Activated CD4-positive, alpha-beta T cell treated with anti-CD3 and anti-CD28 coated beads for 24 hours (primary cell): ENCODE data around the gene CEND1.

Experiments used
- DNase-seq, 2 donors: peaks; one replicate each; pipeline ENCODE4 v3.0.0-alpha.2; 2020; ENCODE audit warnings: low read depth in 2 of 2

CEND1 gene

GRCh38 chr11:789943-790342 is at the start of gene CEND1:
Gene CEND1, minus strand, starts transcription at chr11:790090. Its CDS starts 1,514 bp downstream, at chr11:788576.
- no peak for DNase-seq

DNA sequence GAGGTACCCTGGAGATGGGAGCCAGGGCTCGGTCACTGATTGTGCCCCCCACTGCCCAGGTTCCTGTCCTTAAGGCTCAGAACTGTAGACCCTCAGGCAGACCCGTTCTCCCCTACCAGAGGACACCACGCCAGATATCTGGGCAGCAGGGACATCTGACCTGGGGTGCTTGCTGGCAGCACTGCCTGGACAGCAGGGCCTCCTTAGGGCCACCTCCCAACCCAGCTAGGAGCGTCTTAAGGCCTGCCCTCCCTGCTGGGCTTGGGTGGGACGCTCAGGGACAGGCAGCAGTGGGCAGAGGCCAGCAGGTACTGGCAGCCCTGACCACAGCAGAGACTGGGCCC is 49.4 kb upstream of the CEND1 start:
- no peak for DNase-seq

GRCh38 chr11:838441-839279 is 48.8 kb upstream of the CEND1 start:
- DNase-seq, result no peak

DNA sequence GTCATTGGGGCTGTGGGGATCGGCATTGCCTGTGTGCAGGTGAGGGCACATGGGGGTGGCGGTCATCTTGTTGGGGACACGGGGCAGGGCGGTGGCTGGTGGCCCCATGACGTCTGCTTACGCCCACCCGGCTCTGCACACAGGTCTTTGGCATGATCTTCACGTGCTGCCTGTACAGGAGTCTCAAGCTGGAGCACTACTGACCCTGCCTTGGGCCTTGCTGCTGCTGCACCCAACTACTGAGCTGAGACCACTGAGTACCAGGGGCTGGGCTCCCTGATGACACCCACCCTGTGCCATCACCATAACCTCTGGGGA is 48.1 kb upstream of the CEND1 start:
- DNase-seq, result no peak

DNA sequence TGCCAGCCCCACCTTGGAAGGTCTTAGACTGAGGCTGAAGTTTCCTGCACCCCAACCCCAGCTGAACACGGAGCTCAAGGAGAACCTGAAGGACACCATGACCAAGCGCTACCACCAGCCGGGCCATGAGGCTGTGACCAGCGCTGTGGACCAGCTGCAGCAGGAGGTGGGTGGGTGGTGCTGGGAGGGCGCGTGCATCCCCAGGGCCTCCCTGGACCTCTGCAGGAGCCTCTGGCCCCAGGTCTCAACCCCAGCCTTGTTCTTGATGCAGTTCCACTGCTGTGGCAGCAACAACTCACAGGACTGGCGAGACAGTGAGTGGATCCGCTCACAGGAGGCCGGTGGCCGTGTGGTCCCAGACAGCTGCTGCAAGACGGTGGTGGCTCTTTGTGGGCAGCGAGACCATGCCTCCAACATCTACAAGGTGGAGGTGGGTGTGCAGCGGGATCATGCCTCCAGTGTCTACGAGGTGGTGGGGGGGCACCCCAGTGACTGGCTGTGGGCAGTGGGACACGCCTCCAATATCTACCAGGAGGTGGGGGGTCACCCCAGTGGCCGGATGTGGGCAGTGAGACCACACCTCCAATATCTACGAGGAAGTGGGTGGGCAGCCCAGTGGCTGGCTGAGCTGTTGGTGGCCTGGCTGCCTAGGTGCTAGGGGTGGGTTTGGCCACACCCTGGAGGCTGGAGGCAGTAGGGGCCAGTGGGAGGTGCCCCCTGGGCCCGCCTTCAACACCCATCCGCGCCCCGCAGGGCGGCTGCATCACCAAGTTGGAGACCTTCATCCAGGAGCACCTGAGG is 47.5 kb upstream of the CEND1 start:
- no peak for DNase-seq

DNA sequence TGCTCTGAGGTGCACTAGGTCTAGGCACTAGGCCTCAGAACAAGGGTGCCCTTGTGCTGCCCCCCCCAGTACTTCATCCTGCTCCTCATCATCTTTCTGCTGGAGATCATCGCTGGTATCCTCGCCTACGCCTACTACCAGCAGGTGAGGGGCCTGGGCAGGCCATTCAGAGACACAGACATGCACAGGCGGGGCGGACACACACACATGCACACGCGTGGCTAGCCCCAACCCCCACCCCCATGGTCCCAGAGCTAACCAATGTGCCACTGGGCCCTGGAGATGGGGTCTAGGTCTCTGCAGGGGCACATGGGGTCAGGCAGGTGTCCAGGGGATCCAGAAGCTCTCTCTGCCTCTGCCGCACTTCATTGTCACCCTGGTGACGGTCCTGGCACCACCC is 46.8 kb upstream of the CEND1 start:
- no peak for DNase-seq

DNA sequence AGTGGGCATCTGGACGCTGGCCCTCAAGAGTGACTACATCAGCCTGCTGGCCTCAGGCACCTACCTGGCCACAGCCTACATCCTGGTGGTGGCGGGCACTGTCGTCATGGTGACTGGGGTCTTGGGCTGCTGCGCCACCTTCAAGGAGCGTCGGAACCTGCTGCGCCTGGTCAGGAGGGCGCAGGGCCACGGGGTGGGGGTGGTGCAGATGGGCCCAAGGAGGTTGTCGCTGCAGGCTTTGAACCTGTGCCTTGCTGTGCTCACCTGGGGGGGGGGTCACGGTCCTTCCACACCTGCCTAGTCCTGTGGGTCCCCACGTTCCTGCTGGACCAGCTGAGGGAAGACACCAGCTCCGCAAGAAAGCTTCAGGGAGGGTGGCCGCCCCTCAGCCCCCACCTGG is 46.4 kb upstream of the CEND1 start:
- DNase-seq, result no peak

GRCh38 chr11:834371-835316 is 44.8 kb upstream of the CEND1 start:
- DNase-seq, result no peak

GRCh38 chr11:833849-834311 is 44.0 kb upstream of the CEND1 start:
- no peak for DNase-seq

DNA sequence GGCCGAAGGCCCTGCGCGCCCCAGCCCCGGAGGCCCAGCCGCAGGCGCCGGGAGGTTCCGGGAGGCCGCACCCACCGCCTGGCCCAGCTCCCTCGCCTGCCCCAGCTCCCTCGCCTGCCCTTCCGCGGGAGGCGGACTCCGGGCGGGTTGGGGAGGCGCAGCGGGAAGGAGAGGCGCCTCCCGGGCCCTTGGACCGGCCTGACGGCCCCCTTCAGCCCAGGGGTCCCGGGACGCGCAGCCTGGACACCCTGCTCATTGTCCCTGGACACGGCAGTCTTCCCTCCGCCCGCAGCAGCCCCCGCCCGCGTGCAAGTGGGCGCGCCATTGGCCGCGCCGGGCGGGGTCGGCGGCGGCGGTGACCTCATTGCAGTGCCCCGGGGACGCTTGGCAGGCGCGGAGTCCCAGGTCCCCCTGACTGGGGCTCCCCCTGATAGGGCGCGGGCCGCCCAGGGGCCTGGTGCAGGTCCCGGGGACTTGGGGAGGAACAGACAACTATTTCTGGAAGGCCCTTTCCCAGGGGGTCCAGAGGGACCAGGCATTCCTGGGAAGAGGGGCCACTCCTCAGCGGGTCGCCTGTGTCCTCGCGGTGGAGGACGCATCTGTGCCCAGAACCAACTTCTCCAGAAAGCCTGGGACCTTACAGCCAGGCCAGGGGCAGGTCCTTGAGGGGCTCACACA is 43.4 kb upstream of the CEND1 start:
- DNase-seq, result no peak

GRCh38 chr11:832529-833113 is 42.7 kb upstream of the CEND1 start, which contains the start of gene CD151:
Gene CD151, plus strand, starts transcription at chr11:832952. Its CDS starts 3,118 bp downstream, at chr11:836070.
- peak in 1 of 2 donors; percentile 42 for DNase-seq

GRCh38 chr11:831961-832528 is 42.2 kb upstream of the CEND1 start:
- DNase-seq, result no peak

- no peak for DNase-seq
These were observed 41.4 kb upstream of the CEND1 start for GRCh38 chr11:831118-831864.

- peak in 1 of 2 donors; percentile 58 for DNase-seq
These were observed 40.6 kb upstream of the CEND1 start for GRCh38 chr11:830295-831117.

DNA sequence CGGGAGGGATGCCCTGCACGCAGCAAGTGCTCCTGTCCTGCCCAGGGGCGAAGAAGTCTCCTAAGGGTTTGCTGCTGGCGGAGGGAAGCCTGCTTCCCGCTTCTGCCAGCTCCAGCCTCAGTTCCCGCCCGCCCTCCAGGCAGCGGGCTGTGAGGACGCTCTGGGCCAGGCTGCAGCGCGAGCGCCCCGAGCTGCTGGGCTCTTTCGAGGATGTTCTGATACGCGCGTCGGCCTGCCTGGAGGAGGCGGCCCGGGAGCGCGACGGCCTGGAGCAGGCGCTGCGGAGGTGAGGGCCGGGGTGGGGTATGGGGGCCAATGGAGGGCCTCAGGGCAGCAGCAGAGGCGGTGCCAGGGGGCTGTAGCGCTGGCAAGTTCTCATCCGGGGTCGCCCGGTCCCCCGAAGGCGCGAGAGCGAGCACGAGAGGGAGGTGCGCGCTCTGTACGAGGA is 40.0 kb upstream of the CEND1 start:
- DNase-seq, result no peak

DNA sequence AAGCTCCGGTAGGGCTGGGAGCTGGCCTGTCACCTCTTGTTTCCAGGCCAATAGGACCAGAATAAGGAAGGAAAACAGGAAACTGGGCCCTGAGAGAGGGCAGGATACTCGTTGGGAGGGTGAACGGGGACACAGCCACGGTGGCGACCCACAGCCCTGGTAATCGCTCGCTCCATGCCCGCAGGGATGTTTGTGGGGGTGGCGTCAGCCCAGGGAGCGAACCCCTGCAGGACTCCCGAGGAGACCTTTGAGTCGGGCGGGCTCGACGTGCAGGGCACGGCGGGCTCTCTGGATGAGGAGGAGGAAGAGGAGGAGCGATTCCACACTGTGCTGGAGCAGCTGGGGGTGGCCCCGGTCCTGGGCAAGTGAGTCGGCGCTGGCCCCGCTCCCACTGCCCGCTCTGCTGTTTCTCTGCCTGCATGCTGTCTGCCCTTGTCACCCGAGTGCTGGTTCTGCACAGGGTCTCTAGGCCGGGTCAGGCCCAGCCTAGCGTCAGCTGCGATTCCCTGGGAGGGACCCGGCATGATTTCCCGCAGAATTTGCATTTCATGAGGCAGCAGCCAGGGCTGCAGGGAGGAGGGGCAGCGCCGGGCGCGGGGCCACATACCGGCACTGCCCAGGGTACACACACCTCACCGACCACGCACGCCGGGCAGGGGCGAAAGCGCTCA is 39.4 kb upstream of the CEND1 start:
- no peak for DNase-seq

GRCh38 chr11:828506-829175 is 38.8 kb upstream of the CEND1 start:
- no peak for DNase-seq

DNA sequence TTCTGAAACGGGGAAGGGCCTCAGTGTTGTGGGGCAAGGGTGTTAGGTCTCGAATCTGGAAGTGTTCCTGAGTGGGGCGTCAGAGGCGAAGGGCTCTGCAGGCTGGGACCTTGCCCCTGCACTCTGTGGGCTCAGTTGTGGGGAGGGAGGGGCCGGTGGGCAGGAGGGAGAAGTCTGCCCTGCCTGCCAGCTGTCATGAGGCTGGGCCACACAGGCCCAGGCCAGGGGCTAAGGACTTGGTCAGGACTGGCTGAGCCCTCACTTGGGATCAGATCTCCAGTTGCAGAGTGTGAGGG is 38.0 kb upstream of the CEND1 start, which contains the start of gene CRACR2B:
Gene CRACR2B (plus strand): TSS at position 23 of the 296 bp plus-strand sequence. CDS start 689 bp downstream, outside the sequence.
- no peak for DNase-seq
